ENCODE data around the gene DARS1. TPM values are rescaled to one million over a fixed set of nuclear protein-coding genes. Genes with fewer than 3 reads are reported as not detected.

The DARS1 gene
- polyA plus RNA-seq, 1 of the 3 experiments (the other 2 are of a cell fraction), result 52.2 TPM

DNA sequence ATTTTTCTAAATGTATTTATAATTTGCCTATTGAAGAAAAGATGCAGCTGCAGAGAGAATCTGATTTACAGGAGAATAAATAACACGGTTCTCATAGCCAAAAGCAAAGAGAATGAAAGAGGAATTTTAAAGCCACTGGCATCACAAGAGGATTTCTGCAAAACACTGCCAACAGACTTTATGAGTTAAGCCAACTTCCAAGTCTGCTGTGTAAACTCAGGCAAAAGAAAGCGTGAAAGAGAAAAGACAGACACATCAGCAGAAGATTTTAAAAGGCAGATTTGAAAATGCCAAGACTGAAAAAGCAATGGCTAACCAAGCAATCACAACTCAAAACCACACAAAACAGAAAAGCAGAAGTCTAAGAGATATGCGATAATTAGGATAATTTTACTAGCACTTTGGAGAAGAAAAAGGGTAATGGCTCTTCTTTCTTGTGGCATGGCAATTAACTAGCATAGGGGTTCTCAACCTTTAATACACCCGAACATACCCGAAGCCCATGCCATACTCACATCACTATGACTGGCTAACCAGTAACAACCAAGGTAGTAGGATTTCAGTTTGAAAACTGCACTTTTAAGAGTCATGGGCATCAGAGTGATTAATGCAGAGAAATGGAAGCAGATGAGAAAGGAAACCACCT is 4.9 kb downstream of the DARS1 start:
- Histone ChIP-seq H3K79me2 (ENCODE audit: insufficient read depth) (peaks cover 68% of the 10 kb centered on the region), H3K9me3 (no peaks in the 10 kb centered on the region), H3K27me3 (ENCODE audit: insufficient read depth) (no peaks in the 10 kb centered on the region), H3K9ac (no peak overlapping the region), H3K9me2 (no peaks in the 10 kb centered on the region), H3K4me2 (no peak overlapping the region), H4K20me1 (ENCODE audit: insufficient read depth) (no peaks in the 10 kb centered on the region), H2AFZ (ENCODE audit: low read depth) (no peak overlapping the region), H3K36me3 (replicated peaks in 1 of 2; ENCODE audit: control insufficient read depth in 1 of 2, insufficient read depth in 2 of 2, low read length in 1 of 2) (peaks cover 66 to 70% of the 10 kb centered on the region in 2 experiments), H3K4me3 (ENCODE audit: low read depth in 2 of 2, low read length in 1 of 2) (no peak overlapping the region), H3F3A (replicated peaks; ENCODE audit: insufficient read depth) (no peaks in the 10 kb centered on the region), H3K27ac (ENCODE audit: low read depth in 2 of 2, low read length in 1 of 2) (no peak overlapping the region), H3K4me1 (ENCODE audit: control insufficient read depth in 1 of 2, insufficient read depth in 2 of 2, low read depth in 1 of 2, low read length in 1 of 2) (peaks cover 3 to 9% of the 10 kb centered on the region in 2 experiments; a peak in 3 of 4 replicates)
- 93% methylated on average over 5 of the region's 5 CpGs for WGBS (ENCODE audit: low lambda C conversion rate)
- CTCF ChIA-PET, result interaction anchor here (0.6 kb wide), 1 partner anchor 979 kb away, joined by 3 read pairs; no protein-coding TSS in a partner anchor
- DNase-seq, result no peak
- POLR2A ChIA-PET, result no interaction called here
- TF ChIP-seq RFX5 (IDR thresholded peaks at IDR 0.05; ENCODE audit: low read length), result no peak
- no peak for TF ChIP-seq PBX3 (IDR thresholded peaks at IDR 0.05)
- no peak for TF ChIP-seq JUND (IDR thresholded peaks at IDR 0.05)
- no peak for TF ChIP-seq MEF2A (IDR thresholded peaks at IDR 0.05; ENCODE audit: borderline replicate concordance, low read depth)
- TF ChIP-seq MXI1 (IDR thresholded peaks at IDR 0.05; ENCODE audit: low read depth, low read length), result no peak
- TF ChIP-seq REST (IDR thresholded peaks at IDR 0.05; ENCODE audit: low read depth, low read length), result no peak
- TF ChIP-seq RCOR1 (IDR thresholded peaks at IDR 0.05; ENCODE audit: low read length), result no peak
- no peak for TF ChIP-seq RAD21 (IDR thresholded peaks at IDR 0.05; ENCODE audit: low read length)
- no peak for TF ChIP-seq CTCF (IDR thresholded peaks at IDR 0.05)
- no peak for TF ChIP-seq TAF1 (IDR thresholded peaks at IDR 0.05; ENCODE audit: borderline replicate concordance, low read depth, low read length)
- TF ChIP-seq TCF12 (IDR thresholded peaks at IDR 0.05), result no peak
- TF ChIP-seq NRF1 (IDR thresholded peaks at IDR 0.05; ENCODE audit: low read depth, low read length), result no peak
- no peak for TF ChIP-seq FOXJ3 (CRISPR knock-in tag; IDR thresholded peaks at IDR 0.05)
- TF ChIP-seq SIN3A (IDR thresholded peaks at IDR 0.05; ENCODE audit: borderline replicate concordance, low read depth, low read length), result no peak
- TF ChIP-seq TEAD4 (IDR thresholded peaks at IDR 0.05; ENCODE audit: borderline replicate concordance, insufficient read depth), result no peak
- no peak for TF ChIP-seq ELF1 (IDR thresholded peaks at IDR 0.05)

All from SK-N-SH (cell line).